ENCODE data around the gene IL1R2.
A peak's percentile ranks its signal among the peaks of the same experiment; 100 is the strongest.

The IL1R2 gene

DNA sequence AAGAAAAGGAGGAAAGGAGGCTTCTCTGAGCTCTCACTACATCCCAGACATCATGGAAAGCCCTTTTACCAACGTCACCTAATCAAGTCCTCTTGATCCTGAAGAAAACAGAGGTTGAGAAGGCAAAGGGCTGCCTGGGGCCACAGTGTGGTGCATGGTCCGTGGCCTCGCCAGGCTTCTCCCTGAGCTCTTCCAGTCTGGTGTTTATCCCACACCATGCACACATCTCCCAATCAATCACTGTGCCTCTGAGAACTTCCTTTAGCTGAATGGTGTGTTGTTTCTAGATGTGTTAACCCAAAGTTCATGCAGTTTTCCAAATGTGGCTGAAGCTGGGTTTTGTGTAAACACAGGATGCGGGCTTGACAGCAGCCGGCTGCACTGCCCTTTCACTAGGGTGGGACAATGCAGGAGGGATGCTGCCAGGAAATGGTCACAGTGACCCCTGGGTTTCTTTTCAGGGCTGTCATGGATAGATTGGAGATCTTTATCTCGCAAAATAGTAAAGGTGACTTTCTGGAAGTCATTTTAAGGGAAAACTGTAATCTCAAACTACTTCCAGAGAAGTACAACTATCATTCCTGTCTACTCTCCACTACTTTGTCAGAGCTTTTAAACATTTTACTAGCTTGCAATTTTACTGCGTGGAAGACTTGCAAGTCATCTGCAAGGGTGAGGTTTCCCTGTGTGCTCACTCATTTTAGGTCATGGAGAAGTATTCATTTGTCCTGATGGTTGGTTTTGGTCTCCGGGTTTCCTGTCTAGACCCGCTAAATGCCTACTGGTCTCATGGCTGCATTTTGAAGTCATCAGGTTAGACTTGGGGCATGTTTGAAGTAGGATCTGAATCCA is 54.6 kb downstream of the IL1R2 start:
- no peak overlapping the region for H3K4me3 ChIP-seq (ENCODE audit: low read depth, low read length)
- TF ChIP-seq, protein P1, sequence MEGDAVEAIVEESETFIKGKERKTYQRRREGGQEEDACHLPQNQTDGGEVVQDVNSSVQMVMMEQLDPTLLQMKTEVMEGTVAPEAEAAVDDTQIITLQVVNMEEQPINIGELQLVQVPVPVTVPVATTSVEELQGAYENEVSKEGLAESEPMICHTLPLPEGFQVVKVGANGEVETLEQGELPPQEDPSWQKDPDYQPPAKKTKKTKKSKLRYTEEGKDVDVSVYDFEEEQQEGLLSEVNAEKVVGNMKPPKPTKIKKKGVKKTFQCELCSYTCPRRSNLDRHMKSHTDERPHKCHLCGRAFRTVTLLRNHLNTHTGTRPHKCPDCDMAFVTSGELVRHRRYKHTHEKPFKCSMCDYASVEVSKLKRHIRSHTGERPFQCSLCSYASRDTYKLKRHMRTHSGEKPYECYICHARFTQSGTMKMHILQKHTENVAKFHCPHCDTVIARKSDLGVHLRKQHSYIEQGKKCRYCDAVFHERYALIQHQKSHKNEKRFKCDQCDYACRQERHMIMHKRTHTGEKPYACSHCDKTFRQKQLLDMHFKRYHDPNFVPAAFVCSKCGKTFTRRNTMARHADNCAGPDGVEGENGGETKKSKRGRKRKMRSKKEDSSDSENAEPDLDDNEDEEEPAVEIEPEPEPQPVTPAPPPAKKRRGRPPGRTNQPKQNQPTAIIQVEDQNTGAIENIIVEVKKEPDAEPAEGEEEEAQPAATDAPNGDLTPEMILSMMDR (IDR thresholded peaks at IDR 0.05; ENCODE audit: low read depth, low read length) = no peak
- in situ Hi-C loops (cut with HindIII; ENCODE audit: low sequenced_read_pairs) = no loop called here
- DNase-seq (ENCODE audit: low read depth, low spot score) = peak; percentile 65

DNA sequence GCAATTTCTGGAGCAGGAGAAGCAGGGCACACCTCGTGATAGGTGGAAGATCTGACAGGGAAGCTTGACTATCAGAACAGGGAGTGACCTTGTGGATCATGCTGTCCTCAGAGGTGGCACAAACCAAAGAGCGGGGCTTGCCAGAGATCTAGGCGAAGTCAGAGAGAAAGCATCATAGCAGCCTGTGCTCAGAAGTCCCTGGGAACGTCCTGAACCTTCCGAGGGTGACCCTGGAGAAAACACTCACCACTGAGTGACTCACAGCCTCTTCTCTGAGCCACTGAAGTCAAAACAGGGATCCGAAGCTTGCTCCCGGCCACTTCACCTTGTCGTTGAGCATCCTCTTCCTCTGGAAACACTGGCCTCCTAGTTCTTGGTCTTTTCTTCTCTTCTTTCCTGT is 56.7 kb downstream of the IL1R2 start:
- H3K4me3 ChIP-seq (ENCODE audit: low read depth, low read length) = no peak overlapping the region
- peak; percentile 71 for DNase-seq (ENCODE audit: low read depth, low spot score)
- TF ChIP-seq, protein P1 (IDR thresholded peaks at IDR 0.05; ENCODE audit: low read depth, low read length) = no peak
- in situ Hi-C loops (cut with HindIII; ENCODE audit: low sequenced_read_pairs) = no loop called here

DNA sequence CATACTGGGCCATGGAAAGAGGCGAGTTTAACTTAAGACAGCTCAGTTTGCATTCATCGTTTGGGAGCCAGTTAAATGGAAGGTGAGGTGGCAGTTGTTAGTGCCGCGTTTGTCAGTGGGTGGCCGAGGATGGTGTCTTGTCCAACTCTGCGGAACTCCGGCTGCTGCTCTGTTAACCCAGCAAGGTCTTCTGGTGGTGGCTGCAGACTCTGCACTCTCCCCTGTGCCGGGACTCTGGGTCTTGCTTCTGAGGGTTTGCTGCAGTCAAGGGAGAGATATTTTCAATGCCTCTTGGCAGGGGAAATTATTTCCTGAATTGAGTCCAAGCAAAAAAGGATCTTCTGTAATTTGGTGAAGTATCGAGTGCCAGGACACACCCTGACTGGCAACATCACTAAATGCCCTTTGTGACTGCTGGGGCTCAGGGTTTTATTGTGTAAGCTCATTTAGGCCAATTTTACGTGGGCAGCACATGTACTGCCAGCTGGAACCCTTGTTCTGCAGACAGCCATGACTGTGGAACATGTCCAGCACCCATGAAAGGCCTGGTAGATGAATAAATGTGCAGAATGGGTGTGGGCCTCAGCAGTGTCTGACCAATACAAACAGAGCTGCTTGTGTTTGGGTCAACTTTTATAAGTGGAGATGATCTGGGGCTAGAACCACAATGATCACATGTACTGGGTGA is 58.1 kb downstream of the IL1R2 start:
- H3K4me3 ChIP-seq (ENCODE audit: low read depth, low read length) = no peak overlapping the region
- in situ Hi-C loops (cut with HindIII; ENCODE audit: low sequenced_read_pairs) = no loop called here
- DNase-seq (ENCODE audit: low read depth, low spot score) = no peak
- TF ChIP-seq, protein P1 (IDR thresholded peaks at IDR 0.05; ENCODE audit: low read depth, low read length) = no peak

DNA sequence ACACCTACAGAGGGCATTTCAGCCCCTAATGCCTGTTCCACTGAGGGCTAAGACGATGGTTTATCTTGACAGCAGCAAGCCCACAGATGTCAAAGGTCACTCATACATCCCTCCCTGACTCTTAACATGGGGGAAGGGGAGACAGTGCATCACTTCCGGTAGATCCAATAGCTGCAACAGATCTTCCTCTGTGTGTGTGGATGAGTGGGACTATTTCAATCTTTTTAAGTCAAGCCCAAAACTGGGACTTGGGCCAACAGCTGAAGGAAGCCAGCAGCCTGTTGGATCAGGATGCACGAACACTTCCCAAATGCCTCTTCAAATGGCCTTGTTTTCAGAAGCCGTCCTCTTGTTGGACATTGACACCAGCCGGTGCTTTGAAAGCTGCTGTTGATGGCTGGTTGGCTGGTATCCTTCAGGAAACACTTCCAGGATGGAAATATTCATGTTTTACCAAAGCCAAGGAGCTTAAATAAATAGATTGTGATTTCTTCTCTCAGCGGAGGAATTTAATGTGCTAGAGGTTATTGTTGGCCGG is 59.2 kb downstream of the IL1R2 start:
- TF ChIP-seq, protein P1 (IDR thresholded peaks at IDR 0.05; ENCODE audit: low read depth, low read length) = no peak
- in situ Hi-C loops (cut with HindIII; ENCODE audit: low sequenced_read_pairs) = no loop called here
- peak; percentile 84 for DNase-seq (ENCODE audit: low read depth, low spot score)
- no peak overlapping the region for H3K4me3 ChIP-seq (ENCODE audit: low read depth, low read length)

DNA sequence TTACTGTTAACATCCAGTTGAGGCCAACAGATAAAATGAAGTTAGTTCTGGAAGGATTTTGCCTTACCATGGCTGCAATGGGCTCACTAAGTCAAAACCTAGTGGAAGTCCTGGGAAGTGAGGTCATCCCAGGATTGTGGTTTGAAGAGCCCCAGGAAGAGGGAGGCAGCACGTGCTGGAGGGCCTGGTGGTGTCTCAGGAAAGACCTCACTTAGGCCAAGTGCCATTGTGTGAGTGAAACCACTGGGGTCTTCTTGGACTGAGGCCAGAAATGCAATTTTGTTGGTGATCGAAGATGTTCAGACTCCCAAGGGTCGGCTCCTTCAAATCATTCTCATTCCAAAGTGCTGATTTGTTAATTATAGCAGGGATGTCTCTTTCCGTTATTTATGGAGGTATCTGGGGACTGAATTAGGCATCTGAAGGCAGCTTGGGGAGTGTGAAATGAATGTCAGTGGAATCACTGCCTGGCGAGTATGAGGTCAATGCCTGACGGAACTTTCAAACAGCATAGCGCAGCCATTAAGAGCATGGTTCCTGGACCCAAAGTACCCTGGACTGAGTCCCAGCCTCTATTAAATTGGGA is 60.0 kb downstream of the IL1R2 start:
- no peak overlapping the region for H3K4me3 ChIP-seq (ENCODE audit: low read depth, low read length)
- in situ Hi-C loops (cut with HindIII; ENCODE audit: low sequenced_read_pairs) = no loop called here
- DNase-seq (ENCODE audit: low read depth, low spot score) = peak; percentile 43
- TF ChIP-seq, protein P1 (IDR thresholded peaks at IDR 0.05; ENCODE audit: low read depth, low read length) = no peak

DNA sequence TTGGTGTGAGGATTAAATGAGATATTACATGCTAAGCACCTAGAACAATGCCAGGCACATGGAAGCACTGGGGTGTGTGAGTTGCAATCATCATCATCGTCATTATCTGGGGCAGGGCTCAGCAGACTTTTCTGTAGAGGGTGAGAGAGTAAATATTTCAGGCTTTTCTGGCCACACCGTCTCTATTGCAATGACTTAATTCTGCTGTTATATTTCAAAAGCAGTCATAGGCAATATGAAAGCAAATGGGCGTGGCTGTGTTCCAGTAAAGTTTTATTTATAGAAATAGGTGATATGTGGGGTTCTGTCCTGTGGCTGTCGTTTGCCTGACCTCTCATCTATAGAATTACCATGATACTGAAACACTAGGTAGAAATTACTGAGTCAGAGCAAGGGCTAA is 60.6 kb downstream of the IL1R2 start:
- no peak for DNase-seq (ENCODE audit: low read depth, low spot score)
- in situ Hi-C loops (cut with HindIII; ENCODE audit: low sequenced_read_pairs) = no loop called here
- TF ChIP-seq, protein P1 (IDR thresholded peaks at IDR 0.05; ENCODE audit: low read depth, low read length) = no peak

More for the DNA sequence above, 60.6 kb downstream of the IL1R2 start:
- H3K4me3 ChIP-seq (ENCODE audit: low read depth, low read length) = no peak overlapping the region

All from astrocyte of the spinal cord (primary cell).